Neural progenitor cell (in vitro differentiated cells): ENCODE data around the gene TSC22D4.

Experiments used
- CTCF ChIP-seq: fragments of 200-600 bp; sonication (generic); IDR thresholded peaks from 2 replicates; pipeline ENCODE4 v1.5.1; 2017; ENCODE audit warnings: antibody characterized with exemption, mild to moderate bottlenecking
- EZH2 ChIP-seq: fragments of 200-600 bp; sonication (generic); IDR thresholded peaks from 2 replicates; pipeline ENCODE4 v1.6.1; 2017; ENCODE audit warnings: antibody characterized with exemption, mild to moderate bottlenecking, moderate library complexity
- EZH2phosphoT487 ChIP-seq: fragments of 200-600 bp; sonication (generic); IDR thresholded peaks from 2 replicates; pipeline ENCODE4 v1.6.1; 2017; ENCODE audit warnings: antibody characterized with exemption

- no peak for TF ChIP-seq EZH2
- peak; percentile 78 for TF ChIP-seq CTCF
- TF ChIP-seq EZH2phosphoT487: no peak
Measured at GRCh38 chr7:100483090-100483721, 4.2 kb upstream of the TSC22D4 start.
